Activated CD4-positive, alpha-beta T cell treated with anti-CD3 and anti-CD28 coated beads, Interleukin-10, Interleukin-2, amounts not matched to agents 100 ng/mL and 50 ng/mL, durations not matched to agents 16 hours and 8 hours (primary cell): Measurements from ENCODE around the gene IL2RA.
"Not testable (repeated sequence)": the region's sequence is repeated elsewhere in the genome, so short reads cannot be mapped to it uniquely, and the experiment has no call there.

ENCODE experiments used
- DNase-seq: peaks from one replicate; pipeline ENCODE4 v3.0.0-alpha.2; 2020

IL2RA gene

DNA sequence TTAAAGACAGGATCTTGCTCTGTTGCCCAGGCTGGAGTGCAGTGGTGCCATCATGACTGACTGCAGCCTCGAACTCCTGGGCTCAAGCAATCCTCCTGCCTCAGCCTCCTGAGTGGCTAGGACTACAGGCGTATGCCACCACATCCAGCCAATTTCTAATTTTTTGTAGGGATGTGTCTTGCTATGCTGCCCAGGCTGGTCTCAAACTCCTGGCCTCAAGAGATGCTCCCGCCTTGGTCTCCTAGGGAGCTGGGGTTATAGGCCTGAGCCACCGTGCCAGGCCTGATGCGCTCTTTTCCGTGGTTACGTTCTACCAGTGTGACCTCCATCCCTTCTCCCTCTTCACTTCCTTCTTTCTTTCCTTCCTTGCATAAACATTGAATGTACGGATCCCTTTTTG is 50.6 kb downstream of the IL2RA start:
- DNase-seq, result no peak

DNA sequence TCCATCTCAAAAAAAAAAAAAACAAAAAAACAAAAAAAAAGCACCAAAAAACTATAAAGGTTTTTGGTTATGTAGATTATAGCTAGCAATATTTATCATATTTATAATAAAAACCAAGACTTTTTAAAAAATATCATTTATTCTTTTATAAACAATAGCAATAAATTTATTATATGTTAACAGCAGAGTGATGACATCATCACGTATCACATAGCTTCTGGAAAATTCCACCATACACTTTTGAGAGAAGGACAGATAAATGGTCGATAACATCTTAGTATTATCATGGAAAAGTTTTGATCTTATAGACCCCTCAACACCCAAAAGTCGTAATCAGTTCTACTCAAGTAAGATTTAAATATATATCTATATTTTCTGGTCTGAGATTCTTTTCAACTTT is 51.6 kb downstream of the IL2RA start:
- DNase-seq, result no peak

DNA sequence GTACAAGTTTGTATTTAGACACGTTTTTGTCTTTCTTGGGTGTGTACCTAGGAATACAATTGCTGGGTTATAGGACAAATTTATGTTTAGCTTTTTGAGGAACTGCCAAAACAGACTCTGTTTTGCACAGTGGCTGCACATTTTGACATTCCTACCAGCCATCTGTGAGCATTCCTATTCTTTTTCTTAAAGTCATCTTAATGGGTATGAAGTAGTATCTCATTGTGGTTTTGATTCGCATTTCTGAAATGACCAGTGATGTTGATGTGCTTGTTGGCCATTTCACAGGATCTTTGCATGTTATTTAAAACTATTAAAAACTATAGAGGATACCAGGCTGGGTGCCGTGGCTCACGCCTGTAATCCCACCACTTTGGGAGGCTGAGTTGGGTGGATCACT is 52.2 kb downstream of the IL2RA start:
- DNase-seq, result no peak

- peak; percentile 47 for DNase-seq
These were observed 53.0 kb downstream of the IL2RA start for GRCh38 chr10:6009150-6009549.

DNA sequence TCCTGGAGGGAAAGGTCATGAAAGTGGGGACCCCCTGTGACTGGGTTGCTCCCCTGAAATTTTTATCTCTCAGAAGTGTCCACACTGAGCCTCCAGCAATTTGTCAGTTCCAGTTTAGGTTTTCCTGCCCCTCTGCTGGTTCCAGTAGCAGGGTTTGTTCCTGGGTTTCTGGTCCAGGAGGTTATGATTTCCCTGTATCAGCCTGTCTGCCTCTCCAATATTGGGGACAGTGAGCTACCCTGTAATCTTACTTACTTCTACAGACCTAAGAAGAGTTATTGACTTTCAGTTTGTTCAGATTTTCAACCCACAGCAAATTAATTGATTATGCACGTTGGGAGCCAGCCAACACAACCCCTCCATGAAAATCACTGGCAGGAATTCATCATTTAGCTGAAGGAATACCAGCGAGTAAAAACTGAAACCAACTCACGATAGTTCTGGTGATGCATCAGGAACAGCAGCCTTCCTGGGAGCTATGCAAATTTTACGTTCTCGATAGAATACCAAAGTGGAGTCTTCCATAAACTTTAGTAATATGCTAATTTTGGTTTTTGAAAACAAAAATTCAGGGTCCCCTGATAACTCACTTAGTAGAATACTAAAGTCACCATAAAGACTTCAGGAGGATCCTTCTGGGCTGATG is 53.5 kb downstream of the IL2RA start:
- no peak for DNase-seq

DNA sequence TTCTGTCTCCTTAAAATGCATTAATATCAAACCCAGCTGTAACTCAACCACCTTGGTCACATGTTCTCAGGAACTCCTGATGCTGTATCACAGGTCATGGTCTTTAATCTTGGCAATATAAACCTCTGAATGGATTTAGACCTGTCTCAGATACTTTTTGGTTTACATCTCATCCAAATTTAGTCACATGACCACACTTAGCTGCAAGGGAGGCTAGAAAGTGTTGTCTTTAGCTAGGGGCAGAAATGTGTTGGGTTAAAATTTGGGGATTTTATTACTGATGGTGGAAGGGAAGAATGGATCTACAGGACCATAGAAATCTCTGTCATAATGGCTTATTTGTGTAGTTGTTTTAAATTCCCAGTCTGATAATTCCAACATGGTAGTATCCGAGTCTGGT is 55.2 kb downstream of the IL2RA start:
- DNase-seq, result no peak

GRCh38 chr10:6006546-6006945 is 55.6 kb downstream of the IL2RA start:
- no peak for DNase-seq

GRCh38 chr10:6005856-6006395 is 56.2 kb downstream of the IL2RA start:
- DNase-seq, result no peak

DNA sequence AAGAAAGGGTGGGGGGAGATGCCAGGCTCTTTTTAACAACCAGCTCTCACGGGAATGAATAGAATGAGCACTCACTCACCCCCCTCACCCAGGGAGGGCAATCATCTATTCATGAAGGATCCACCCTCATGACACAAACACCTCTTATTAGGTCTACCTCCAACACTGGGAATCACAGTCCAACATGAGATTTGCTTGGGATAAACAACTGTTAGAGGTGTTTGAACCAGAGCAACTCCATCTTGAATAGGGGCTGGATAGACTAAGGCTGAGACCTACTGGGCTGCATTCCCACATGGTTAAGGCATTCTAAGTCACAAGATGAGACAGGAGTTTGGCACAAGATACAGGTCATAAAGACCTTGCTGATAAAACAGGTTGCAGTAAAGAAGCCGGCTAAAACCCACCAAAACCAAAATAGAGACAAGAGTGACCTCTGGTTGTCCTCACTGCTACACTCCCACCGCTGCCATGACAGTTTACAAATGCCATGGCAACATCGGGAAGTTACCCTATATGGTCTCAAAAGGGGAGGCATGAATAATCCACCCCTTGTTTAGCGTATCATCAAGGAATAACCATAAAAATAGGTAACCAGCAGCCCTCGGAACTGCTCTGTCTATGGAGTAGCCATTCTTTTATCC is 56.9 kb downstream of the IL2RA start:
- DNase-seq, result not testable (repeated sequence)

DNA sequence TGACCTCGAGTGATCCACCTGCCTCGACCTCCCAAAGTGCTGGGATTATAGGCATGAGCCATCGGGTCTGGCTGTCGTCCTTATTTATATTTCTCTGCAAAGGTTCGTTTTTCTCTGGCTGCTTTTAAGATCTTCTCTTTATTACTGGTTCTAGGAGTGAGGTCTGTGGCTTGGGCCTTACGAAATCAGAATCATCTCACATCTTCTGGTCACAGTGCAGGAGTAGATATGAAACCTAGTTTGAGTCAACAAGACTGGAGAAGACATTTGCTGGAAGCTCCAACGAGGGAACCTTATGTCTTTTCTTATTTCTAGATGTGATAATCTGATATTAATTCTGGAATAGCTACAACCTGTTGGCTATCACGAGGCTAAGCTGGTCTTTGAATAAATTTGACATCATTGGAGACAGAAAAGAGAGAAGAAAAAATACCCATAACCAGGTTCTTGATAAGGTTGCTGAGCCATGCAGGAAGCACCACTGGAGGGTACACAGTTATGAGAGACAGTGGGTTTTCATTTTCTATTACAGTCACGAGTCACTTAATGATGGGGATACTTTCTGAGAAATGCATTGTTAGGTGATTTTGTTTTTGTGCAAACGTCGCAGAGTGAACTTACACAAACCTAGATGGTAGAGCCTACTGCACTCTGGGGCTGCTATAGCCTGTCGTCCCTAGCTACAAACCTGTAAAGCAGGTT is 59.2 kb downstream of the IL2RA start:
- peak; percentile 90 for DNase-seq

GRCh38 chr10:5999440-6000165 is 62.6 kb downstream of the IL2RA start:
- no peak for DNase-seq

- DNase-seq, result no peak
These were observed 65.5 kb downstream of the IL2RA start for GRCh38 chr10:5996696-5997095.

GRCh38 chr10:5992398-5992797 is 69.8 kb downstream of the IL2RA start:
- DNase-seq, result no peak

DNA sequence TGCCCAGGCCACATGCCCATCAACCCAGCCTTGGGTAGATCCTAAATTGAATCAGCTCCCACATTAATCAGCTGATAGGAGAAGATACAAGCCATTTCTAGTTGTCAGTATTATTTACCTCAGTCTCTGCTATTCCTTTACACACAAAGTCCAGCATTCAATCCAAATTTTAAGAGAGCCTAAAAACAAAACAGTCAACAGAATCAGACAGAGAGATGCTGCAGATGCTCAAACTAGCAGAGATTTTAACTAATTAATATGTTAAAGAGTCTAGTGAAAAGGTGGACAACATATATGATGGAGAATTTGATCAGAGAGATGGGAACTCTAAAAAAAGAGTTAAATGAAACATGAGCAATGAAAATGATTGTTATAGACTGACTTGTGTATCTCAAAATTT is 70.5 kb downstream of the IL2RA start:
- DNase-seq, result no peak

GRCh38 chr10:5989756-5990155 is 72.4 kb downstream of the IL2RA start:
- no peak for DNase-seq

GRCh38 chr10:5988336-5988920 is 73.7 kb downstream of the IL2RA start:
- DNase-seq, result no peak

DNA sequence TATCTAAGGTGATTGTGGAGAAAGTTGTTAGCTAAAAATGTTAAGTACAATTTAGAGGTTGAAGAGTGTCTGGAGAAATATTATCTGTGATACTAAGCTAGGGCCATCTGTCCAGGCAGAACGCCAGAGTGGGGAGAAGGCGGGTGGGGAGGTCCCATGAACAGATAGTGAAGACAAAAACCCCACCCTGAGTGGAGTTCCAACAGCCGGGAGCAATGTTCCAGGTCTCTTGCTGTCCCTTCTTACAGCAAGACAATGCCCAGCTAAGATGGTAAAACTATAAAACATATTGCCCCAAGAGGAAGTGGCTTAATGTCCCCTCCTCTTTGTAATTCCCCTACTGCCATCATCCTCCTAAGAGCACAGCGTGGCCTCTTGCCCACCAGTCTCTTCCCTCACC is 74.4 kb downstream of the IL2RA start:
- DNase-seq, result no peak

- no peak for DNase-seq
These were observed 77.1 kb downstream of the IL2RA start for GRCh38 chr10:5985029-5985428.

DNA sequence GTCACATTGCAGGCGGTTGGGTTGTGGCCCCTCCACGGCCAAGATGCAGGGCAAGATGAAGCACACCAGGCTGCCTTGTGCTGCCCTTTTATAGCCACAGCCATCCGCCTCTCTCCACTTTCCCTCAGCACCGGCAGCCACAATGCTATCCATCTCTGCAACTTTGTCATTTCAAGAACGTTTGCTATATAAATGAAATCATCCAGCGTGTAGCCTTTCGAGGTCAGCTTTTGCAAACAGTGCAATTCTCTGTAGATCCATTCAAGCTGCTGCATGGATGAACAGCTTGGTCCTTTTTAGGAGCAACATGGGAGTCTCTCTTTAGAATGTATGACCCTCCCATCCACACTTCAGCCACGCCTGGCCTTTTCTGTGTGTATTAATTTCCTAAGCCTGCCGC is 78.4 kb downstream of the IL2RA start:
- no peak for DNase-seq

DNA sequence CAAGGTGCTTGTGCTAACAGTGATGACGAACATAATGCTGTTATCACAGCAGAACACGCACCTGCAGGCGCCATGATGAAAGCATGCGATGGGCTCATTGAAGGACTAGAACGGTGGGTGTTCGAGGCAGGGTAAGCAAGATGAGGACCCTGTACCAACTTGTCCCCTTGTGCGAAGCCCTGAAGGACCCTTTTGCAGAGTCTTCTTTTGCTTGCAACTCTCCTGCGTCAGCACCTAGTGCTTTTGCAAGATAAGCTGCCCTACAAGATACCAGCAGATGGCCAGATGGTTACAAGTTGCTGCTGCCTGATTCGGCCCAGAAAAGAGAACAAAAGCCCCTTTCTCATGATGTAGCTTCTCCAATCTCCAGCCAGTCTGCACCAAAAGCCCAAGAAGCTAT is 80.6 kb downstream of the IL2RA start:
- DNase-seq, result no peak

GRCh38 chr10:5978230-5978489 is 84.0 kb downstream of the IL2RA start:
- no peak for DNase-seq

- peak; percentile 93 for DNase-seq
These were observed 84.5 kb downstream of the IL2RA start, which contains the start of gene IL15RA for GRCh38 chr10:5977471-5978229. TSS of gene IL15RA (minus strand) at chr10:5977543. CDS start at chr10:5977492, 51 bp downstream.
